Renal pelvis (tissue), 3 donors: ENCODE measurements around the gene MYBPC3. TPM values are rescaled to one million over a fixed set of nuclear protein-coding genes. Genes with fewer than 3 reads are reported as not detected.

Source experiments
- polyA plus RNA-seq, 3 donors: library from polyadenylated mRNA; unstranded; fragments of 120-200 nt; gene quantifications; one replicate each; pipeline ENCODE4 v1.2.1, GENCODE V29; 2013; ENCODE audit not compliant: insufficient read length in 3 of 3

MYBPC3 gene
- polyA plus RNA-seq, 3 donors = 0.07 to 0.14 (median 0.10) TPM

Other genes starting within 250 kb of the MYBPC3 start
- gene ARFGAP2, start 175.8 kb downstream of the MYBPC3 start, polyA plus RNA-seq = 10 to 100 TPM; 83.2 to 96.1 (median 92.3) TPM
- gene PACSIN3, start 166.3 kb downstream of the MYBPC3 start, polyA plus RNA-seq = 10 to 100 TPM; 36.9 to 44.9 (median 44.6) TPM
- 10 to 100 TPM; 22.6 to 27.8 (median 25.5) TPM for gene DDB2, start 137.7 kb downstream of the MYBPC3 start, polyA plus RNA-seq
- 10 to 100 TPM; 54.4 to 61.0 (median 59.4) TPM for gene ACP2, start 103.9 kb downstream of the MYBPC3 start, polyA plus RNA-seq
- 10 to 100 TPM; 46.7 to 56.2 (median 46.9) TPM for gene NR1H3, start 94.7 kb downstream of the MYBPC3 start, polyA plus RNA-seq
- 10 to 100 TPM; 46.6 to 57.8 (median 54.0) TPM for gene MADD, start 82.6 kb downstream of the MYBPC3 start, polyA plus RNA-seq
- gene SPI1, start 25.8 kb upstream of the MYBPC3 start, polyA plus RNA-seq = 1 to 10 TPM; 3.7 to 5.7 (median 4.6) TPM
- 10 to 100 TPM; 58.4 to 71.9 (median 64.3) TPM for gene SLC39A13, start 55.9 kb upstream of the MYBPC3 start, polyA plus RNA-seq
- 100 to 1,000 TPM; 137 to 154 (median 143) TPM for gene PSMC3, start 73.7 kb upstream of the MYBPC3 start, polyA plus RNA-seq
- under 1 TPM; 0.23 to 0.52 (median 0.49) TPM for gene RAPSN, start 96.4 kb upstream of the MYBPC3 start, polyA plus RNA-seq
- 100 to 1,000 TPM in 2 of 3 donors, 10 to 100 TPM in 1; 91.7 to 120 (median 119) TPM for gene CELF1, start 200.4 kb upstream of the MYBPC3 start, polyA plus RNA-seq
- 10 to 100 TPM; 50.5 to 60.5 (median 55.3) TPM for gene PTPMT1, start 212.9 kb upstream of the MYBPC3 start, polyA plus RNA-seq
- 10 to 100 TPM; 28.6 to 29.4 (median 29.0) TPM for gene KBTBD4, start 226.3 kb upstream of the MYBPC3 start, polyA plus RNA-seq
- 100 to 1,000 TPM; 140 to 150 (median 144) TPM for gene NDUFS3, start 226.4 kb upstream of the MYBPC3 start, polyA plus RNA-seq
- gene FAM180B, start 234.0 kb upstream of the MYBPC3 start, polyA plus RNA-seq = under 1 TPM; 0.26 to 0.70 (median 0.65) TPM
- gene C1QTNF4, start 241.7 kb upstream of the MYBPC3 start, polyA plus RNA-seq = 10 to 100 TPM in 2 of 3 donors, 1 to 10 TPM in 1; 6.8 to 14.3 (median 11.8) TPM